Renal pelvis (tissue), 4 donors: ENCODE results near the gene APOC4. TPM values are rescaled to one million over a fixed set of nuclear protein-coding genes. Genes with fewer than 3 reads are reported as not detected.
"Not testable (repeated sequence)": the region's sequence is repeated elsewhere in the genome, so short reads cannot be mapped to it uniquely, and the experiment has no call there.

ENCODE experiments used
- DNase-seq: peaks from one replicate; pipeline ENCODE4 v3.0.0-alpha.2; 2013
- polyA plus RNA-seq, 3 donors: library from polyadenylated mRNA; unstranded; fragments of 120-200 nt; gene quantifications; one replicate each; pipeline ENCODE4 v1.2.1, GENCODE V29; 2013; ENCODE audit not compliant: insufficient read length in 3 of 3

The APOC4 gene
- polyA plus RNA-seq, 3 donors = 0.35 TPM; not detected in 2

- no peak for DNase-seq
Measured at GRCh38 chr19:44958090-44958489, 16.1 kb downstream of the APOC4 start.

- no peak for DNase-seq
Measured at GRCh38 chr19:44959691-44960090, 17.7 kb downstream of the APOC4 start.

GRCh38 chr19:44960906-44961728 is 19.1 kb downstream of the APOC4 start:
- no peak for DNase-seq

GRCh38 chr19:44961821-44962220 is 19.8 kb downstream of the APOC4 start:
- no peak for DNase-seq

- no peak for DNase-seq
Measured at GRCh38 chr19:44968118-44968517, 26.1 kb downstream of the APOC4 start.

GRCh38 chr19:44968670-44969069 is 26.6 kb downstream of the APOC4 start:
- no peak for DNase-seq

- no peak for DNase-seq
Measured at GRCh38 chr19:44969437-44969836, 27.4 kb downstream of the APOC4 start.

GRCh38 chr19:44971451-44971850 is 29.4 kb downstream of the APOC4 start:
- DNase-seq = not testable (repeated sequence)

- no peak for DNase-seq
Measured at GRCh38 chr19:44972802-44973201, 30.8 kb downstream of the APOC4 start.

GRCh38 chr19:44973982-44974735 is 32.1 kb downstream of the APOC4 start:
- DNase-seq = no peak

- no peak for DNase-seq
Measured at GRCh38 chr19:44974857-44975256, 32.8 kb downstream of the APOC4 start.

GRCh38 chr19:44975444-44975843 is 33.4 kb downstream of the APOC4 start:
- no peak for DNase-seq

GRCh38 chr19:44984005-44984404 is 42.0 kb downstream of the APOC4 start:
- no peak for DNase-seq

- DNase-seq = no peak
Measured at GRCh38 chr19:44985445-44985844, 43.4 kb downstream of the APOC4 start.

- DNase-seq = no peak
Measured at GRCh38 chr19:44986389-44986788, 44.4 kb downstream of the APOC4 start.

- no peak for DNase-seq
Measured at GRCh38 chr19:44987148-44987675, 45.2 kb downstream of the APOC4 start.

GRCh38 chr19:44988273-44988672 is 46.2 kb downstream of the APOC4 start:
- DNase-seq = no peak

GRCh38 chr19:44988896-44989556 is 47.0 kb downstream of the APOC4 start:
- no peak for DNase-seq

- no peak for DNase-seq
Measured at GRCh38 chr19:44990459-44990858, 48.4 kb downstream of the APOC4 start.

GRCh38 chr19:44990966-44991365 is 48.9 kb downstream of the APOC4 start:
- DNase-seq = no peak

GRCh38 chr19:44992336-44993163 is 50.5 kb downstream of the APOC4 start:
- no peak for DNase-seq

GRCh38 chr19:44993526-44993925 is 51.5 kb downstream of the APOC4 start:
- DNase-seq = no peak
